HepG2 (cell line): ENCODE results near the gene PRCP. TPM values are rescaled to one million over a fixed set of nuclear protein-coding genes. Genes with fewer than 3 reads are reported as not detected.
A peak's percentile ranks its signal among the peaks of the same experiment; 100 is the strongest.

Source experiments
- ARNT2 ChIP-seq: sonication (generic); formaldehyde crosslinking; IDR thresholded peaks from 2 replicates; pipeline ENCODE4 v1.8.0; 2022; ENCODE audit warnings: mild to moderate bottlenecking, low read depth, missing genetic modification reagents, moderate library complexity
- ATF7 ChIP-seq, 2 experiments: fragments of 450-650 bp in 1 of 2; sonication (generic) in 1 of 2; formaldehyde crosslinking in 1 of 2; IDR thresholded peaks; 2 replicates each; pipeline versions ENCODE4 v1.4.0 to v1.6.1; 2016 to 2020; ENCODE audit warnings: antibody characterized with exemption in 1 of 2, mild to moderate bottlenecking in 1 of 2, missing genetic modification reagents in 1 of 2
- GATA4 ChIP-seq: sonication (generic); IDR thresholded peaks from 2 replicates; pipeline ENCODE4 v1.6.1; 2016; ENCODE audit warnings: antibody characterized with exemption, low read depth, borderline replicate concordance
- HDAC2 ChIP-seq: sonication (generic); formaldehyde crosslinking; IDR thresholded peaks from 2 replicates; pipeline ENCODE4 v1.4.0; 2020; ENCODE audit warnings: missing genetic modification reagents
- HMG20A ChIP-seq: IDR thresholded peaks from 2 replicates; pipeline ENCODE4 v1.6.1; 2016; ENCODE audit warnings: borderline replicate concordance
- IRF2 ChIP-seq: IDR thresholded peaks from 2 replicates; pipeline ENCODE4 v1.6.1; 2018; ENCODE audit warnings: missing genetic modification reagents, missing compliant biosample characterization
- KMT2A ChIP-seq: sonication (generic); formaldehyde crosslinking; IDR thresholded peaks from 2 replicates; pipeline ENCODE4 v1.4.0; 2020; ENCODE audit warnings: missing genetic modification reagents
- POLR2A ChIP-seq, 2 experiments: IDR thresholded peaks; 2 replicates each; pipeline ENCODE4 v1.6.1; 2011; ENCODE audit warnings: low read depth in 2 of 2, low read length in 2 of 2, mild to moderate bottlenecking in 1 of 2, moderate library complexity in 1 of 2; ENCODE audit not compliant: insufficient read depth in 1 of 2
- SIN3B ChIP-seq: fragments of 150-350 bp; IDR thresholded peaks from 2 replicates; pipeline ENCODE4 v1.6.1; 2014; ENCODE audit warnings: low read length
- SP5 ChIP-seq: IDR thresholded peaks from 2 replicates; pipeline ENCODE4 v1.6.1; 2016; ENCODE audit warnings: low read depth, borderline replicate concordance
- ZMYM2 ChIP-seq: sonication (generic); formaldehyde crosslinking; IDR thresholded peaks from 2 replicates; pipeline ENCODE4 v1.8.0; 2022; ENCODE audit warnings: mild to moderate bottlenecking, missing genetic modification reagents
- ZMYM4 ChIP-seq: sonication (generic); formaldehyde crosslinking; IDR thresholded peaks from 2 replicates; pipeline ENCODE4 v1.8.1; 2023; ENCODE audit warnings: mild to moderate bottlenecking, missing genetic modification reagents
- ZNF143 ChIP-seq: sonication (generic); formaldehyde crosslinking; IDR thresholded peaks from 2 replicates; pipeline ENCODE4 v1.4.0; 2020; ENCODE audit warnings: missing genetic modification reagents
- ZNF160 ChIP-seq: sonication (generic); formaldehyde crosslinking; IDR thresholded peaks from 2 replicates; pipeline ENCODE4 v1.8.0; 2022; ENCODE audit warnings: mild to moderate bottlenecking, inconsistent platforms, missing genetic modification reagents
- ZNF264 ChIP-seq: sonication (generic); formaldehyde crosslinking; IDR thresholded peaks from 2 replicates; pipeline ENCODE4 v1.4.0; 2020; ENCODE audit warnings: missing genetic modification reagents
- ZNF468 ChIP-seq: sonication (generic); formaldehyde crosslinking; IDR thresholded peaks from 2 replicates; pipeline ENCODE4 v1.8.0; 2022; ENCODE audit warnings: mild to moderate bottlenecking, moderate library complexity, missing genetic modification reagents
- ZNF660 ChIP-seq: sonication (generic); formaldehyde crosslinking; IDR thresholded peaks from 2 replicates; pipeline ENCODE4 v1.5.1; 2020; ENCODE audit warnings: mild to moderate bottlenecking, low read depth, missing genetic modification reagents, borderline replicate concordance
- polyA plus RNA-seq, 8 experiments: library from polyadenylated mRNA; depleted of rRNA in 3 of 8; stranded (reverse) in 7 of 8; unstranded in 1 of 8; fragments of >200 nt; fragmentation: Illumina TruSeq in 4 of 8; extraction: Trizol in 4 of 8; gene quantifications; 2 replicates each; pipeline versions ENCODE4 v1.2.1 to v1.2.3, GENCODE V29; 2011 to 2016; ENCODE audit warnings: low read depth in 4 of 8, missing spikeins in 1 of 8, mixed read lengths in 1 of 8; ENCODE audit not compliant: insufficient read depth in 1 of 8
- total RNA-seq, 5 experiments: library from RNA; depleted of rRNA; stranded (reverse); fragments of >200 nt; fragmentation: Illumina TruSeq; extraction: Trizol; gene quantifications; 2 replicates each; pipeline ENCODE4 v1.2.3, GENCODE V29; 2016; ENCODE audit warnings: low read depth in 1 of 5
- TF ChIP-seq, protein P1 (sequence below): sonication (generic); formaldehyde crosslinking; IDR thresholded peaks from 2 replicates; pipeline ENCODE4 v1.5.1; 2020; ENCODE audit warnings: mild to moderate bottlenecking, missing genetic modification reagents, moderate library complexity
- TF ChIP-seq, protein P2 (sequence below): sonication (generic); formaldehyde crosslinking; IDR thresholded peaks from 2 replicates; pipeline ENCODE4 v1.4.0; 2020; ENCODE audit warnings: low read depth, missing genetic modification reagents
- TF ChIP-seq, protein P3 (sequence below): sonication (generic); formaldehyde crosslinking; IDR thresholded peaks from 2 replicates; pipeline ENCODE4 v1.4.0; 2020; ENCODE audit warnings: missing genetic modification reagents

Gene PRCP
- total and polyA plus RNA-seq, 2 of the 13 experiments (the other 11 are each of a cell fraction or from before 2014, with no cell fraction given) = 84.2 to 105 TPM

DNA sequence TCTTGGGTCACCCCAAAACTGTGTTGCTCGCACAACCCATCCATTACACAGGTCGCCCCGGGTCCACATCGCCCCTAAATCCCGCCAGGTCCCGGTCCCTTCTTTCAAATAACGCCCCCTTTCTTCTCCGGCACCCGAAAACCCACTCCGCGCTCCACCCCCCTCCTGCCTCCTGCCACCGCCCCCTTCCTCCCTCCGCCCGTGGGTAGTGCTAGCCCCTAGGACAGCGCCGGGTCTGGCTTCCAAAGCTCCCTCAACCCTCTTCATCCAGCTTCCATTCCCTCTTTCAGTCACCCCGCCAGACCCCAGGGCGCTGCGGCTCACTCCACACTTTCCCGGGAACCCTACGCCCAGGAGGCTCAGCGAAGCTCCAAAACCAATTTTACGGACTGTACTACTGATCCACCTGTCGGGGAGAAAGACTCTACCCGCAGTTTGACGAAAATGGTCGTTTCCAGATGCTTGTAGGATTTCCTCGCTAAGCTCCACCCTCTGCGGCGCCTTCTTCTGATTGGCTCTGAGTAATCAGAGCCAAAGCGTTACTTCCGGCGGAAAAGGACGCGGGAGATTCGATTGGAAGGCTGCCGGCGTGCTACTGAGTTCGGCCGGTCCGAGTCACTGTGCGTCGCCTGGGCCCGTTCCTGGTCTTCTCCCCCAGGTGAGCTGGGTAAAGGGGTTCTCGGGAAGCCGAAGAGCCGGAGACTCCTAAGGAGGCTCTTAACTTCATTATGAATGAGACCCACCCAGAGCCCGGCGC lies 1.1 kb upstream of the PRCP start, which contains the start of gene DDIAS (continued):
- TF ChIP-seq ZNF264 (peak; percentile 54; the same call in 1 of the 2 replicates), ZNF660 (CRISPR knock-in tag) (no peak), HMG20A (no peak), ZNF160 (no peak; the same call in 1 of the 2 replicates), ZNF468 (no peak), POLR2A (IDR thresholded peaks at IDR 0.05; ENCODE audit: insufficient read depth in 1 of 2, low read depth in 2 of 2, low read length in 2 of 2) (peak; percentile 8 to 56; a peak in 3 of 4 replicates), GATA4 (peak; percentile 23; the same call in 1 of the 2 replicates), KMT2A (CRISPR knock-in tag) (peak; percentile 82; the same call in 1 of the 2 replicates), ARNT2 (peak; percentile 82), ZMYM2 (no peak), ZMYM4 (CRISPR knock-in tag) (peak; percentile 74), SIN3B (peak; percentile 99), ATF7 (IDR thresholded peaks at IDR 0.05) (peak; percentile 41), ATF7 (CRISPR knock-in tag; IDR thresholded peaks at IDR 0.05) (no peak), HDAC2 (peak; percentile 67), ZNF143 (peak; percentile 19; the same call in 1 of the 2 replicates), IRF2 (CRISPR knock-in tag) (peak; percentile 55; the same call in 1 of the 2 replicates), SP5 (CRISPR knock-in tag) (peak; percentile 6; the same call in 1 of the 2 replicates)
- TF ChIP-seq, protein P1, sequence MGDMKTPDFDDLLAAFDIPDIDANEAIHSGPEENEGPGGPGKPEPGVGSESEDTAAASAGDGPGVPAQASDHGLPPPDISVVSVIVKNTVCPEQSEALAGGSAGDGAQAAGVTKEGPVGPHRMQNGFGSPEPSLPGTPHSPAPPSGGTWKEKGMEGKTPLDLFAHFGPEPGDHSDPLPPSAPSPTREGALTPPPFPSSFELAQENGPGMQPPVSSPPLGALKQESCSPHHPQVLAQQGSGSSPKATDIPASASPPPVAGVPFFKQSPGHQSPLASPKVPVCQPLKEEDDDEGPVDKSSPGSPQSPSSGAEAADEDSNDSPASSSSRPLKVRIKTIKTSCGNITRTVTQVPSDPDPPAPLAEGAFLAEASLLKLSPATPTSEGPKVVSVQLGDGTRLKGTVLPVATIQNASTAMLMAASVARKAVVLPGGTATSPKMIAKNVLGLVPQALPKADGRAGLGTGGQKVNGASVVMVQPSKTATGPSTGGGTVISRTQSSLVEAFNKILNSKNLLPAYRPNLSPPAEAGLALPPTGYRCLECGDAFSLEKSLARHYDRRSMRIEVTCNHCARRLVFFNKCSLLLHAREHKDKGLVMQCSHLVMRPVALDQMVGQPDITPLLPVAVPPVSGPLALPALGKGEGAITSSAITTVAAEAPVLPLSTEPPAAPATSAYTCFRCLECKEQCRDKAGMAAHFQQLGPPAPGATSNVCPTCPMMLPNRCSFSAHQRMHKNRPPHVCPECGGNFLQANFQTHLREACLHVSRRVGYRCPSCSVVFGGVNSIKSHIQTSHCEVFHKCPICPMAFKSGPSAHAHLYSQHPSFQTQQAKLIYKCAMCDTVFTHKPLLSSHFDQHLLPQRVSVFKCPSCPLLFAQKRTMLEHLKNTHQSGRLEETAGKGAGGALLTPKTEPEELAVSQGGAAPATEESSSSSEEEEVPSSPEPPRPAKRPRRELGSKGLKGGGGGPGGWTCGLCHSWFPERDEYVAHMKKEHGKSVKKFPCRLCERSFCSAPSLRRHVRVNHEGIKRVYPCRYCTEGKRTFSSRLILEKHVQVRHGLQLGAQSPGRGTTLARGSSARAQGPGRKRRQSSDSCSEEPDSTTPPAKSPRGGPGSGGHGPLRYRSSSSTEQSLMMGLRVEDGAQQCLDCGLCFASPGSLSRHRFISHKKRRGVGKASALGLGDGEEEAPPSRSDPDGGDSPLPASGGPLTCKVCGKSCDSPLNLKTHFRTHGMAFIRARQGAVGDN = peak; percentile 50; the same call in 1 of the 2 replicates
- TF ChIP-seq, protein P2, sequence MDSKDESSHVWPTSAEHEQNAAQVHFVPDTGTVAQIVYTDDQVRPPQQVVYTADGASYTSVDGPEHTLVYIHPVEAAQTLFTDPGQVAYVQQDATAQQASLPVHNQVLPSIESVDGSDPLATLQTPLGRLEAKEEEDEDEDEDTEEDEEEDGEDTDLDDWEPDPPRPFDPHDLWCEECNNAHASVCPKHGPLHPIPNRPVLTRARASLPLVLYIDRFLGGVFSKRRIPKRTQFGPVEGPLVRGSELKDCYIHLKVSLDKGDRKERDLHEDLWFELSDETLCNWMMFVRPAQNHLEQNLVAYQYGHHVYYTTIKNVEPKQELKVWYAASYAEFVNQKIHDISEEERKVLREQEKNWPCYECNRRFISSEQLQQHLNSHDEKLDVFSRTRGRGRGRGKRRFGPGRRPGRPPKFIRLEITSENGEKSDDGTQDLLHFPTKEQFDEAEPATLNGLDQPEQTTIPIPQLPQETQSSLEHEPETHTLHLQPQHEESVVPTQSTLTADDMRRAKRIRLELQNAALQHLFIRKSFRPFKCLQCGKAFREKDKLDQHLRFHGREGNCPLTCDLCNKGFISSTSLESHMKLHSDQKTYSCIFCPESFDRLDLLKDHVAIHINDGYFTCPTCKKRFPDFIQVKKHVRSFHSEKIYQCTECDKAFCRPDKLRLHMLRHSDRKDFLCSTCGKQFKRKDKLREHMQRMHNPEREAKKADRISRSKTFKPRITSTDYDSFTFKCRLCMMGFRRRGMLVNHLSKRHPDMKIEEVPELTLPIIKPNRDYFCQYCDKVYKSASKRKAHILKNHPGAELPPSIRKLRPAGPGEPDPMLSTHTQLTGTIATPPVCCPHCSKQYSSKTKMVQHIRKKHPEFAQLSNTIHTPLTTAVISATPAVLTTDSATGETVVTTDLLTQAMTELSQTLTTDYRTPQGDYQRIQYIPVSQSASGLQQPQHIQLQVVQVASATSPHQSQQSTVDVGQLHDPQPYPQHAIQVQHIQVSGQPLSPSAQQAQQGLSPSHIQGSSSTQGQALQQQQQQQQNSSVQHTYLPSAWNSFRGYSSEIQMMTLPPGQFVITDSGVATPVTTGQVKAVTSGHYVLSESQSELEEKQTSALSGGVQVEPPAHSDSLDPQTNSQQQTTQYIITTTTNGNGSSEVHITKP (CRISPR knock-in tag) = peak; percentile 99
- TF ChIP-seq, protein P3, sequence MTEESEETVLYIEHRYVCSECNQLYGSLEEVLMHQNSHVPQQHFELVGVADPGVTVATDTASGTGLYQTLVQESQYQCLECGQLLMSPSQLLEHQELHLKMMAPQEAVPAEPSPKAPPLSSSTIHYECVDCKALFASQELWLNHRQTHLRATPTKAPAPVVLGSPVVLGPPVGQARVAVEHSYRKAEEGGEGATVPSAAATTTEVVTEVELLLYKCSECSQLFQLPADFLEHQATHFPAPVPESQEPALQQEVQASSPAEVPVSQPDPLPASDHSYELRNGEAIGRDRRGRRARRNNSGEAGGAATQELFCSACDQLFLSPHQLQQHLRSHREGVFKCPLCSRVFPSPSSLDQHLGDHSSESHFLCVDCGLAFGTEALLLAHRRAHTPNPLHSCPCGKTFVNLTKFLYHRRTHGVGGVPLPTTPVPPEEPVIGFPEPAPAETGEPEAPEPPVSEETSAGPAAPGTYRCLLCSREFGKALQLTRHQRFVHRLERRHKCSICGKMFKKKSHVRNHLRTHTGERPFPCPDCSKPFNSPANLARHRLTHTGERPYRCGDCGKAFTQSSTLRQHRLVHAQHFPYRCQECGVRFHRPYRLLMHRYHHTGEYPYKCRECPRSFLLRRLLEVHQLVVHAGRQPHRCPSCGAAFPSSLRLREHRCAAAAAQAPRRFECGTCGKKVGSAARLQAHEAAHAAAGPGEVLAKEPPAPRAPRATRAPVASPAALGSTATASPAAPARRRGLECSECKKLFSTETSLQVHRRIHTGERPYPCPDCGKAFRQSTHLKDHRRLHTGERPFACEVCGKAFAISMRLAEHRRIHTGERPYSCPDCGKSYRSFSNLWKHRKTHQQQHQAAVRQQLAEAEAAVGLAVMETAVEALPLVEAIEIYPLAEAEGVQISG = peak; percentile 71
